Spleen (tissue), 11 donors: Measurements from ENCODE around the gene TCF12. TPM values are rescaled to one million over a fixed set of nuclear protein-coding genes. Genes with fewer than 3 reads are reported as not detected.

ENCODE experiments used
- DNase-seq: peaks from one replicate; pipeline ENCODE4 v3.0.0-alpha.2; 2020
- H3K27ac ChIP-seq, 8 donors: fragments of 200-600 bp; sonication (generic) in 7 of 8; 1 replicate in 4 of 8; 2 replicates in 4 of 8; pipeline versions ENCODE4 v1.5.0 to v1.8.0; 2016 to 2021; ENCODE audit warnings: inconsistent platforms in 4 of 8, mild to moderate bottlenecking in 4 of 8, moderate library complexity in 1 of 8
- H3K27me3 ChIP-seq, 7 donors: fragments of 200-600 bp; sonication (generic) in 6 of 7; replicated peaks in 1 of 7; 1 replicate in 4 of 7; 2 replicates in 3 of 7; pipeline versions ENCODE4 v1.5.0 to v1.8.0; 2016 to 2021; ENCODE audit warnings: inconsistent platforms in 3 of 7, mild to moderate bottlenecking in 1 of 7
- H3K36me3 ChIP-seq, 6 donors: fragments of 200-600 bp; sonication (generic) in 5 of 6; 1 replicate in 4 of 6; 2 replicates in 2 of 6; pipeline versions ENCODE4 v1.5.0 to v1.8.0; 2016 to 2021; ENCODE audit warnings: inconsistent platforms in 2 of 6
- H3K4me1 ChIP-seq, 6 donors: fragments of 200-600 bp; sonication (generic) in 5 of 6; 1 replicate in 3 of 6; 2 replicates in 3 of 6; pipeline versions ENCODE4 v1.5.0 to v1.8.0; 2016 to 2021; ENCODE audit warnings: inconsistent platforms in 3 of 6
- H3K4me3 ChIP-seq, 8 donors: fragments of 200-600 bp; sonication (generic) in 7 of 8; 1 replicate in 4 of 8; 2 replicates in 4 of 8; pipeline versions ENCODE4 v1.5.0 to v1.8.0; 2016 to 2021; ENCODE audit warnings: inconsistent platforms in 4 of 8, mild to moderate bottlenecking in 4 of 8, moderate library complexity in 2 of 8
- H3K9me3 ChIP-seq, 8 donors: fragments of 200-600 bp; sonication (generic) in 7 of 8; 1 replicate in 4 of 8; 2 replicates in 4 of 8; pipeline versions ENCODE4 v1.5.0 to v1.8.0; 2016 to 2021; ENCODE audit warnings: inconsistent platforms in 4 of 8
- POLR2A ChIP-seq, 3 donors: fragments of 450-650 bp; IDR thresholded peaks; one replicate each; pipeline ENCODE4 v1.5.1; 2017; ENCODE audit warnings: antibody characterized with exemption in 3 of 3, mild to moderate bottlenecking in 1 of 3
- POLR2AphosphoS5 ChIP-seq, 3 donors: sonication (generic); formaldehyde crosslinking; IDR thresholded peaks; one replicate each; pipeline ENCODE4 v1.5.1; 2017; ENCODE audit warnings: antibody characterized with exemption in 3 of 3
- WGBS, 5 donors: extraction: QIAGEN DNeasy Blood & Tissue Kit in 3 of 5; methylation state at CpG; one replicate each; pipeline versions ENCODE4 v1.1.5 to v1.1.7; 2013 to 2018; 5-methylcytosine and 5-hydroxymethylcytosine counted together
- intact Hi-C: fragments of 100-400 bp; cut with DNase I; formaldehyde crosslinking; loops from one replicate; pipeline ENCODE4 v1.15.0; 2023; ENCODE audit warnings: low total_unique reads
- polyA plus RNA-seq, 3 donors: library from polyadenylated mRNA; stranded (reverse); fragments of 200-250 nt; gene quantifications; one replicate each; pipeline ENCODE4 v1.2.1, GENCODE V29; 2013
- total RNA-seq, 7 donors: library from RNA; depleted of rRNA in 3 of 7; stranded (reverse); fragments of >200 nt in 3 of 7; fragmentation: NEBNext Ultra II Directional in 4 of 7; extraction: Animal tissue kit (Norgen Biotek cat#: 25700) in 4 of 7; gene quantifications; one replicate each; pipeline versions ENCODE4 v1.1.0 to v1.2.1, GENCODE V29; 2016 to 2021
- TF ChIP-seq, protein P1 (sequence below), 11 experiments: fragments of 200-600 bp in 7 of 11; fragments of 450-650 bp in 4 of 11; sonication (generic) in 4 of 11; IDR thresholded peaks in 8 of 11; conservative IDR thresholded peaks in 3 of 11; 1 replicate in 7 of 11; 2 replicates in 4 of 11; pipeline versions ENCODE4 v1.4.0 to v1.8.0; 2016 to 2021; ENCODE audit warnings: antibody characterized with exemption in 11 of 11, inconsistent platforms in 4 of 11, mild to moderate bottlenecking in 1 of 11
- donor health status: healthy with polysubstance abuse.
- donor health status: DM: no; HTN: no; CAD: no; lungs with moderate emphysema.
- donor health status: DM: no; HTN: no; CAD: no.
- donor health status: Bipolar disorder and iron deficiency.
- donor health status: healthy.
- donor health status: DM: no; HTN: no; CAD: no.
- donor health status: DM: yes; HTN: yes; CAD: no.

The TCF12 gene
- total and polyA plus RNA-seq, 10 donors, result 8.3 to 139 (median 111) TPM

GRCh38 chr15:56946150-56946549 lies 27.7 kb downstream of the TCF12 start:
- Histone ChIP-seq H3K9me3 (peaks cover 0 to 21% (median 16%) of the 10 kb centered on the region in 8 donors), H3K36me3 (peaks cover 0 to 10% (median 0%) of the 10 kb centered on the region in 6 donors), H3K4me3 (no peak overlapping the region), H3K4me1 (peaks cover 0 to 69% (median 22%) of the 10 kb centered on the region in 6 donors), H3K27me3 (no peaks in the 10 kb centered on the region), H3K27ac (no peak overlapping the region)
- no peak for DNase-seq
- no peak for TF ChIP-seq POLR2AphosphoS5 (IDR thresholded peaks at IDR 0.05)
- TF ChIP-seq, protein P1, sequence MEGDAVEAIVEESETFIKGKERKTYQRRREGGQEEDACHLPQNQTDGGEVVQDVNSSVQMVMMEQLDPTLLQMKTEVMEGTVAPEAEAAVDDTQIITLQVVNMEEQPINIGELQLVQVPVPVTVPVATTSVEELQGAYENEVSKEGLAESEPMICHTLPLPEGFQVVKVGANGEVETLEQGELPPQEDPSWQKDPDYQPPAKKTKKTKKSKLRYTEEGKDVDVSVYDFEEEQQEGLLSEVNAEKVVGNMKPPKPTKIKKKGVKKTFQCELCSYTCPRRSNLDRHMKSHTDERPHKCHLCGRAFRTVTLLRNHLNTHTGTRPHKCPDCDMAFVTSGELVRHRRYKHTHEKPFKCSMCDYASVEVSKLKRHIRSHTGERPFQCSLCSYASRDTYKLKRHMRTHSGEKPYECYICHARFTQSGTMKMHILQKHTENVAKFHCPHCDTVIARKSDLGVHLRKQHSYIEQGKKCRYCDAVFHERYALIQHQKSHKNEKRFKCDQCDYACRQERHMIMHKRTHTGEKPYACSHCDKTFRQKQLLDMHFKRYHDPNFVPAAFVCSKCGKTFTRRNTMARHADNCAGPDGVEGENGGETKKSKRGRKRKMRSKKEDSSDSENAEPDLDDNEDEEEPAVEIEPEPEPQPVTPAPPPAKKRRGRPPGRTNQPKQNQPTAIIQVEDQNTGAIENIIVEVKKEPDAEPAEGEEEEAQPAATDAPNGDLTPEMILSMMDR (IDR thresholded peaks at IDR 0.05 in 8 of 11, conservative IDR thresholded peaks at IDR 0.05 in 3 of 11), result no peak
- TF ChIP-seq POLR2A (IDR thresholded peaks at IDR 0.05), result no peak
- intact Hi-C loops, result no loop called here
- 96 to 98% (median 97%) methylated on average over 3 of the region's 3 CpGs for WGBS, 5 donors

- peaks cover 0 to 10% (median 0%) of the 10 kb centered on the region in 6 donors for H3K36me3 ChIP-seq
- H3K9me3 ChIP-seq, result peaks cover 0 to 21% (median 16%) of the 10 kb centered on the region in 8 donors
- intact Hi-C loops, result no loop called here
- H3K4me3 ChIP-seq, result no peak overlapping the region
- no peak for DNase-seq
- no peaks in the 10 kb centered on the region for H3K27me3 ChIP-seq
- no peak overlapping the region for H3K27ac ChIP-seq
- H3K4me1 ChIP-seq, result peaks cover 0 to 59% (median 8%) of the 10 kb centered on the region in 6 donors
- WGBS, 5 donors, result 91 to 95% (median 93%) methylated on average over 6 of the region's 6 CpGs
- no peak for TF ChIP-seq POLR2AphosphoS5 (IDR thresholded peaks at IDR 0.05)
- TF ChIP-seq, protein P1 (IDR thresholded peaks at IDR 0.05 in 8 of 11, conservative IDR thresholded peaks at IDR 0.05 in 3 of 11), result no peak
- TF ChIP-seq POLR2A (IDR thresholded peaks at IDR 0.05), result no peak
Measured at GRCh38 chr15:56948000-56948763, 29.7 kb downstream of the TCF12 start.

GRCh38 chr15:56948764-56949101 lies 30.3 kb downstream of the TCF12 start:
- TF ChIP-seq POLR2A (IDR thresholded peaks at IDR 0.05), result no peak
- TF ChIP-seq, protein P1 (IDR thresholded peaks at IDR 0.05 in 8 of 11, conservative IDR thresholded peaks at IDR 0.05 in 3 of 11), result no peak
- TF ChIP-seq POLR2AphosphoS5 (IDR thresholded peaks at IDR 0.05), result no peak
- 94 to 100% (median 96%) methylated on average over 1 of the region's 1 CpG for WGBS, 5 donors
- no peaks in the 10 kb centered on the region for H3K27me3 ChIP-seq
- no peak overlapping the region for H3K27ac ChIP-seq
- peaks cover 0 to 54% (median 8%) of the 10 kb centered on the region in 6 donors for H3K4me1 ChIP-seq
- intact Hi-C loops, result no loop called here
- no peak overlapping the region for H3K4me3 ChIP-seq
- H3K36me3 ChIP-seq, result peaks cover 0 to 10% (median 0%) of the 10 kb centered on the region in 6 donors
- H3K9me3 ChIP-seq, result peaks cover 0 to 21% (median 16%) of the 10 kb centered on the region in 8 donors
- no peak for DNase-seq

- intact Hi-C loops, result no loop called here
Measured at GRCh38 chr15:56950979-56951378, 32.5 kb downstream of the TCF12 start.

More at GRCh38 chr15:56950979-56951378, 32.5 kb downstream of the TCF12 start:
- Histone ChIP-seq H3K36me3 (peaks cover 0 to 7% (median 0%) of the 10 kb centered on the region in 6 donors), H3K4me1 (peaks cover 0 to 50% (median 7%) of the 10 kb centered on the region in 6 donors), H3K27me3 (no peaks in the 10 kb centered on the region), H3K4me3 (no peak overlapping the region), H3K27ac (no peak overlapping the region), H3K9me3 (peaks cover 0 to 26% (median 20%) of the 10 kb centered on the region in 8 donors)
- no peak for DNase-seq
- WGBS, 5 donors, result 82 to 89% (median 84%) methylated on average over 6 of the region's 6 CpGs
- TF ChIP-seq POLR2A (IDR thresholded peaks at IDR 0.05) (no peak), POLR2AphosphoS5 (IDR thresholded peaks at IDR 0.05) (no peak)
- TF ChIP-seq, protein P1 (IDR thresholded peaks at IDR 0.05 in 8 of 11, conservative IDR thresholded peaks at IDR 0.05 in 3 of 11), result no peak
